Prostate gland (tissue), 2 donors: Measurements from ENCODE around the gene TLE5. TPM values are rescaled to one million over a fixed set of nuclear protein-coding genes. Genes with fewer than 3 reads are reported as not detected.

Experiments
- DNase-seq: peaks from one replicate; pipeline ENCODE4 v3.0.0-alpha.2; 2019; ENCODE audit warnings: low spot score
- H3K27ac ChIP-seq, 2 donors: fragments of 200-600 bp; sonication (generic); 2 replicates each; pipeline ENCODE4 v1.5.1; 2017 to 2019
- H3K27me3 ChIP-seq: fragments of 200-600 bp; sonication (generic); replicated peaks from 2 replicates; pipeline ENCODE4 v1.5.1; 2019; ENCODE audit not compliant: insufficient read depth
- H3K36me3 ChIP-seq, 2 donors: fragments of 200-600 bp; sonication (generic); 1 replicate in 1 of 2; 2 replicates in 1 of 2; pipeline versions ENCODE4 v1.5.1 to v1.8.1; 2017 to 2019
- H3K4me1 ChIP-seq: fragments of 200-600 bp; sonication (generic); replicated peaks from 2 replicates; pipeline ENCODE4 v1.5.1; 2019
- H3K4me3 ChIP-seq, 2 donors: fragments of 200-600 bp; sonication (generic); 2 replicates each; pipeline ENCODE4 v1.5.1; 2017 to 2019
- H3K9me3 ChIP-seq: fragments of 200-600 bp; sonication (generic); 2 replicates; pipeline ENCODE4 v1.5.1; 2017
- POLR2A ChIP-seq: fragments of 450-650 bp; IDR thresholded peaks from one replicate; pipeline ENCODE4 v1.6.1; 2016; ENCODE audit warnings: antibody characterized with exemption, mild to moderate bottlenecking
- POLR2AphosphoS5 ChIP-seq: sonication (generic); formaldehyde crosslinking; IDR thresholded peaks from one replicate; pipeline ENCODE4 v1.6.1; 2017; ENCODE audit warnings: antibody characterized with exemption
- WGBS: methylation state at CpG from one replicate; pipeline ENCODE4 v1.1.5; 2018; 5-methylcytosine and 5-hydroxymethylcytosine counted together
- intact Hi-C: fragments of 100-400 bp; cut with DNase I; formaldehyde crosslinking; loops from one replicate; pipeline ENCODE4 v1.14.2; 2022
- total RNA-seq, 2 donors: library from RNA; depleted of rRNA; stranded (reverse); fragments of >200 nt; gene quantifications; one replicate each; pipeline ENCODE4 v1.1.0, GENCODE V29; 2016
- TF ChIP-seq, protein P1 (sequence below), 4 experiments: fragments of 200-600 bp in 2 of 4; fragments of 450-650 bp in 2 of 4; sonication (generic) in 2 of 4; IDR thresholded peaks; 1 replicate in 3 of 4; 2 replicates in 1 of 4; pipeline ENCODE4 v1.5.1; 2016 to 2019; ENCODE audit warnings: antibody characterized with exemption in 4 of 4, mild to moderate bottlenecking in 2 of 4, moderate library complexity in 2 of 4

TLE5 gene
- total RNA-seq, 2 donors from 2014 or later, result 546 to 767 TPM

GRCh38 chr19:3087769-3088168 is 25.5 kb upstream of the TLE5 start:
- Histone ChIP-seq H3K4me3 (no peak overlapping the region), H3K27me3 (no peaks in the 10 kb centered on the region), H3K4me1 (no peaks in the 10 kb centered on the region), H3K9me3 (no peaks in the 10 kb centered on the region), H3K36me3 (no peaks in the 10 kb centered on the region), H3K27ac (no peak overlapping the region)
- WGBS, result 77% methylated on average over 10 of the region's 10 CpGs
- no peak for DNase-seq
- TF ChIP-seq POLR2AphosphoS5 (no peak), POLR2A (no peak)
- TF ChIP-seq, protein P1, sequence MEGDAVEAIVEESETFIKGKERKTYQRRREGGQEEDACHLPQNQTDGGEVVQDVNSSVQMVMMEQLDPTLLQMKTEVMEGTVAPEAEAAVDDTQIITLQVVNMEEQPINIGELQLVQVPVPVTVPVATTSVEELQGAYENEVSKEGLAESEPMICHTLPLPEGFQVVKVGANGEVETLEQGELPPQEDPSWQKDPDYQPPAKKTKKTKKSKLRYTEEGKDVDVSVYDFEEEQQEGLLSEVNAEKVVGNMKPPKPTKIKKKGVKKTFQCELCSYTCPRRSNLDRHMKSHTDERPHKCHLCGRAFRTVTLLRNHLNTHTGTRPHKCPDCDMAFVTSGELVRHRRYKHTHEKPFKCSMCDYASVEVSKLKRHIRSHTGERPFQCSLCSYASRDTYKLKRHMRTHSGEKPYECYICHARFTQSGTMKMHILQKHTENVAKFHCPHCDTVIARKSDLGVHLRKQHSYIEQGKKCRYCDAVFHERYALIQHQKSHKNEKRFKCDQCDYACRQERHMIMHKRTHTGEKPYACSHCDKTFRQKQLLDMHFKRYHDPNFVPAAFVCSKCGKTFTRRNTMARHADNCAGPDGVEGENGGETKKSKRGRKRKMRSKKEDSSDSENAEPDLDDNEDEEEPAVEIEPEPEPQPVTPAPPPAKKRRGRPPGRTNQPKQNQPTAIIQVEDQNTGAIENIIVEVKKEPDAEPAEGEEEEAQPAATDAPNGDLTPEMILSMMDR (IDR thresholded peaks at IDR 0.05), result no peak
- intact Hi-C loops, result no loop called here

GRCh38 chr19:3084943-3085342 is 22.6 kb upstream of the TLE5 start:
- no peaks in the 10 kb centered on the region for H3K9me3 ChIP-seq
- no peaks in the 10 kb centered on the region for H3K27me3 ChIP-seq
- TF ChIP-seq POLR2AphosphoS5 (no peak), POLR2A (no peak)
- TF ChIP-seq, protein P1 (IDR thresholded peaks at IDR 0.05), result no peak
- WGBS, result 69% methylated on average over 10 of the region's 10 CpGs
- intact Hi-C loops, result no loop called here
- no peak overlapping the region for H3K4me3 ChIP-seq
- H3K36me3 ChIP-seq, result no peaks in the 10 kb centered on the region
- H3K4me1 ChIP-seq, result no peaks in the 10 kb centered on the region
- no peak overlapping the region for H3K27ac ChIP-seq
- no peak for DNase-seq

DNA sequence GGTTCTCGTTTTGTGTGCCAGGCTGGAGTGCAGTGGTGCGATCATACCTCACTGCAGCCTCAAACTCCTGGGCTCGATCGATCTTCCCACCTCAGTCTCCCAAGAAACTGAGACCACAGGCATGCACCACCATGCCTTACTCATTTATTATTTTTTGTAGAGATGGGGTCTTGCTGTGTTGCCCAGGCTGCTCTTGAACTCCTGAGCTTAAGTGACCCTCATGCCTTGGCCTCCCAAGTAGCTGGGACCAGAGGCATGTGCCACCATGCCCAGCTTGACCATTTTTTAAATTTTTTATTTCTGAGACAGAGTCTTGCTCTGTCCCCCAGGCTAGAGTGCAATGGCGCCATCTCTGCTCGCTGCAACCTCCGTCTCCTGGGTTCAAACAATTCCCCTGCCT is 21.7 kb upstream of the TLE5 start:
- WGBS, result 94% methylated on average over 7 of the region's 7 CpGs
- Histone ChIP-seq H3K4me3 (no peak overlapping the region), H3K36me3 (no peaks in the 10 kb centered on the region), H3K9me3 (no peaks in the 10 kb centered on the region), H3K27ac (no peak overlapping the region), H3K27me3 (no peaks in the 10 kb centered on the region), H3K4me1 (no peaks in the 10 kb centered on the region)
- TF ChIP-seq POLR2A, result no peak
- no peak for TF ChIP-seq POLR2AphosphoS5
- TF ChIP-seq, protein P1 (IDR thresholded peaks at IDR 0.05), result no peak
- intact Hi-C loops, result no loop called here
- no peak for DNase-seq

DNA sequence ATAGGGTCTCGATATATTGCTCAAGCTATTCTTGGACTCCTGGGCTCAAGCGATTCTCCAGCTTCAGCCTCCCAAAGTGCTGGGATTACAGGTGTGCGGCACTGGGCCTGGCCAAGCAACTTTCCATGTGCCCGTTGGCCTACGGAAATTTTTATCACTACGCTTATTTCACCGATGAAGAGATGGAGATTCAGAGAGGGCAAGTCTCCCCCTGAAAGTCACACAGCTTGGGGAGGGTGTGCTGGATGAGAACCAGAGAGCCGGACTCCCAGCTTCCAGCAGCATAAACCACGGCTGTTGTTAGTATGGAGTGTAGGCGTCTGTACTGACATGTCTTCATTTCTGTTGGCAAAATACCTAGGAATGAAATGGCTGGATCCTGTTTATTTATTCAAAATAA is 20.0 kb upstream of the TLE5 start:
- H3K4me3 ChIP-seq, result no peak overlapping the region
- 97% methylated on average over 10 of the region's 10 CpGs for WGBS
- no peak overlapping the region for H3K27ac ChIP-seq
- H3K9me3 ChIP-seq, result no peaks in the 10 kb centered on the region
- no peaks in the 10 kb centered on the region for H3K27me3 ChIP-seq
- H3K4me1 ChIP-seq, result no peaks in the 10 kb centered on the region
- intact Hi-C loops, result no loop called here
- TF ChIP-seq, protein P1 (IDR thresholded peaks at IDR 0.05), result no peak
- no peak for TF ChIP-seq POLR2A
- TF ChIP-seq POLR2AphosphoS5, result no peak
- H3K36me3 ChIP-seq, result no peaks in the 10 kb centered on the region
- no peak for DNase-seq

DNA sequence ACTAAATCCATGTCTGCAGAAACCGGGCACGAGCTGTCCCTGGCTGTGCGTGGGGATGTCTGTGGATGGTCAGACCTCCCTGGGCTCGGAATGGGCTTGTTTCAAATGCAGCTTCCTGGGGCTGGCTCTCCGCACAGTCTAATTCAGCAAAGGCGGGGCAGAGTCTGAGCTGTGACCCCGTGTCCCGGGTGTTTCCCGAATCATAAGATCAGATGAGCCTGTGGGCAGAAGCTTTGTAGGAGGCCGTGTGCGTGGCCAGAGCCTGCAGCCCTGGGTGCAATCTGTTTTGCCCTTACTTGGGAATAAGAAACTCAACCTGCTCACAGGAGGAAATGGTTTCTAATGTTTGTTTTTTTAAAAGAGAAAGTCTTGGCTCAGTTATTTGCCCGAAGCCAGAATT is 18.0 kb upstream of the TLE5 start:
- Histone ChIP-seq H3K27me3 (no peaks in the 10 kb centered on the region), H3K36me3 (no peaks in the 10 kb centered on the region), H3K4me3 (no peak overlapping the region), H3K27ac (peak overlapping the region; percentile 35 to 60), H3K9me3 (no peaks in the 10 kb centered on the region), H3K4me1 (no peaks in the 10 kb centered on the region)
- intact Hi-C loops, result no loop called here
- no peak for DNase-seq
- TF ChIP-seq, protein P1 (IDR thresholded peaks at IDR 0.05), result no peak
- peak; percentile 60 for TF ChIP-seq POLR2AphosphoS5
- 23% methylated on average over 12 of the region's 12 CpGs for whole genome bisulfite sequencing
